GM12873 (cell line): Measurements from ENCODE around the gene TMEM245.

Experiments
- CTCF ChIP-seq: IDR thresholded peaks from 2 replicates; pipeline ENCODE4 v1.5.1; 2012; ENCODE audit warnings: low read depth, mild to moderate bottlenecking, moderate library complexity, low read length, control low read depth; ENCODE audit not compliant: insufficient read depth; ENCODE audit errors: missing control alignments

TMEM245 gene

GRCh38 chr9:109088221-109088620, 31.5 kb downstream of the TMEM245 start:
- no peak for TF ChIP-seq CTCF

GRCh38 chr9:109087795-109088194, 32.0 kb downstream of the TMEM245 start:
- TF ChIP-seq CTCF: no peak

GRCh38 chr9:109086221-109086620, 33.5 kb downstream of the TMEM245 start:
- TF ChIP-seq CTCF: no peak

GRCh38 chr9:109085510-109085909, 34.2 kb downstream of the TMEM245 start:
- no peak for TF ChIP-seq CTCF

GRCh38 chr9:109083813-109084405, 35.8 kb downstream of the TMEM245 start:
- no peak for TF ChIP-seq CTCF

GRCh38 chr9:109083141-109083540, 36.6 kb downstream of the TMEM245 start:
- no peak for TF ChIP-seq CTCF

- no peak for TF ChIP-seq CTCF
Observed at GRCh38 chr9:109082091-109082620, 37.6 kb downstream of the TMEM245 start.
